ENCODE data around the gene SH3RF2. TPM values are rescaled to one million over a fixed set of nuclear protein-coding genes. Genes with fewer than 3 reads are reported as not detected.

The SH3RF2 gene
- total and polyA plus RNA-seq, 10 of the 15 experiments (the other 5 are each of a cell fraction or from before 2014, with no cell fraction given): 0.15 TPM; not detected in 9

DNA sequence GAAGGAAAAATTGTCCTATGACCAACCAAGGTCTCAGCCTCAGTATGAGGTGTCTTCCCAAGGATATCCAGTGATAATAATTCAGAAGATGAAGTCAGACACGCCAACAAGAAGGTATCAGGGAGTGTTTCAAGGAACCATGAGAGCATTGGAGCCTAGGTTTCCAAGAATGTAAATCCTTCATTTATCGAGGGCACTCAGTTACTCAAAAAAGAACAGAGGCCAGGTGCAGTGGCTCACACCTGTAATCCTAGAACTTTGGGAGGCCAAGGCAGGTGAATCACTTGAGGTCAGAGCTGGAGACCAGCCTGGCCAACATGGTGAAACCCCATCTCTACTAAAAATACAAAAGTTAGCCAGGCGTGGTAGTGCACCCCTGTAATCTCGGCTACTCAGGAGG, 98.2 kb downstream of the SH3RF2 start (continued):
- TF ChIP-seq MEF2A (IDR thresholded peaks at IDR 0.05; ENCODE audit: insufficient read depth, low read depth, low read length): no peak
- TF ChIP-seq TARDBP (IDR thresholded peaks at IDR 0.05; ENCODE audit: borderline replicate concordance): no peak
- no peak for TF ChIP-seq ZNF384 (IDR thresholded peaks at IDR 0.05; ENCODE audit: borderline replicate concordance, low read depth, low read length)
- no peak for TF ChIP-seq POLR2AphosphoS2 (IDR thresholded peaks at IDR 0.05; ENCODE audit: low read depth, low read length)

DNA sequence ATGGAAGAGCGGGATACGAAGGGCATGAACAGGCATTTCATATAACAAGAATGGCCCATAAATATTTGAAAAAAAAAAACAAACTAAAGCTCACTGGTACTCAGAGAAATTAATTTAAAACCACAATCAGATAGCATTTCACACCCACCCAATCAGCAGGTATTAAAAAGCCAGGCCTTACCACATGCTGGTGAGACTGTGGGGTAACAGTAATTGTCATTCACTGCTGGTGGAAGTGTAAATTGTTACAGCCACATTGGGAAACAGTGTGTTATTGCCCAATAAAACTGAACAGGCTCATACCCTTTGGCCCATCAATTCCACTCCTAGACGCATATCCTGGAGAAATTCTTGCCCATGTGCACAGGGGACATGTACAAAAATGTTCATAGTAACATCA, 103.0 kb downstream of the SH3RF2 start:
- WGBS (ENCODE audit: insufficient coverage, insufficient replicate concordance, low lambda C conversion rate, missing lambda C conversion rate): 39% methylated on average over 3 of the region's 3 CpGs
- no peak overlapping the region for H2AFZ ChIP-seq (ENCODE audit: control insufficient read depth, low read depth, low read length)
- H3K27ac ChIP-seq (ENCODE audit: control insufficient read depth, insufficient read depth): no peak overlapping the region
- no peaks in the 10 kb centered on the region for H3K79me2 ChIP-seq (ENCODE audit: control insufficient read depth, insufficient read depth, low read length)
- ChIA-PET SMC1A (ENCODE audit: uncharacterized antibody, unreplicated experiment) (no interaction called here), POLR2A (no interaction called here), RAD21 (ENCODE audit: unreplicated experiment) (no interaction called here), CTCF (interaction anchor here (1.4 kb wide), 1 partner anchor 15 kb away, joined by 3 read pairs; no protein-coding TSS in a partner anchor)
- H3K27me3 ChIP-seq (replicated peaks in 1 of 2; ENCODE audit: control insufficient read depth in 2 of 2, insufficient read depth in 2 of 2, low read length in 1 of 2): peaks cover 0 to 5% of the 10 kb centered on the region in 2 experiments; a peak in 1 of 4 replicates
- DNase-seq (ENCODE audit: low read depth, low spot score): no peak
- intact Hi-C loops (cut with micrococcal nuclease; ENCODE audit: unreplicated experiment): no loop called here
- H3K36me3 ChIP-seq (ENCODE audit: control insufficient read depth in 2 of 2, insufficient read depth in 2 of 2, low read length in 1 of 2): no peaks in the 10 kb centered on the region
- H3K4me1 ChIP-seq (ENCODE audit: control insufficient read depth, insufficient read depth, low read length): no peaks in the 10 kb centered on the region
- BruUV-seq (replicated peaks): no TSS peak
- no peaks in the 10 kb centered on the region for H3K9me3 ChIP-seq (replicated peaks; ENCODE audit: control insufficient read depth, insufficient read depth, low read length)
- no peak for ATAC-seq
- no peak overlapping the region for H3K4me3 ChIP-seq
- TF ChIP-seq CREM (IDR thresholded peaks at IDR 0.05; ENCODE audit: low read depth): no peak
- TF ChIP-seq, protein P1, sequence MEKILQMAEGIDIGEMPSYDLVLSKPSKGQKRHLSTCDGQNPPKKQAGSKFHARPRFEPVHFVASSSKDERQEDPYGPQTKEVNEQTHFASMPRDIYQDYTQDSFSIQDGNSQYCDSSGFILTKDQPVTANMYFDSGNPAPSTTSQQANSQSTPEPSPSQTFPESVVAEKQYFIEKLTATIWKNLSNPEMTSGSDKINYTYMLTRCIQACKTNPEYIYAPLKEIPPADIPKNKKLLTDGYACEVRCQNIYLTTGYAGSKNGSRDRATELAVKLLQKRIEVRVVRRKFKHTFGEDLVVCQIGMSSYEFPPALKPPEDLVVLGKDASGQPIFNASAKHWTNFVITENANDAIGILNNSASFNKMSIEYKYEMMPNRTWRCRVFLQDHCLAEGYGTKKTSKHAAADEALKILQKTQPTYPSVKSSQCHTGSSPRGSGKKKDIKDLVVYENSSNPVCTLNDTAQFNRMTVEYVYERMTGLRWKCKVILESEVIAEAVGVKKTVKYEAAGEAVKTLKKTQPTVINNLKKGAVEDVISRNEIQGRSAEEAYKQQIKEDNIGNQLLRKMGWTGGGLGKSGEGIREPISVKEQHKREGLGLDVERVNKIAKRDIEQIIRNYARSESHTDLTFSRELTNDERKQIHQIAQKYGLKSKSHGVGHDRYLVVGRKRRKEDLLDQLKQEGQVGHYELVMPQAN (conservative IDR thresholded peaks at IDR 0.05): no peak
- TF ChIP-seq CBX5 (IDR thresholded peaks at IDR 0.05; ENCODE audit: low read depth): no peak
- TF ChIP-seq MTA2 (IDR thresholded peaks at IDR 0.05; ENCODE audit: low read depth): no peak
- no peak for TF ChIP-seq RCOR1 (conservative IDR thresholded peaks at IDR 0.05; ENCODE audit: low read depth, low read length)
- TF ChIP-seq SMC3 (IDR thresholded peaks at IDR 0.05; ENCODE audit: borderline replicate concordance, low read length): no peak
- no peak for TF ChIP-seq MTA3 (IDR thresholded peaks at IDR 0.05; ENCODE audit: borderline replicate concordance, low read length)
- TF ChIP-seq SMAD1 (IDR thresholded peaks at IDR 0.05; ENCODE audit: low read depth, partially characterized antibody): no peak
- no peak for TF ChIP-seq YY1 (IDR thresholded peaks at IDR 0.05; ENCODE audit: low read depth, low read length)
- FAIRE-seq: no peak
- H3K4me2 ChIP-seq (ENCODE audit: control insufficient read depth, insufficient read depth): no peak overlapping the region
- in situ Hi-C loops (cut with MboI): no loop called here
- no peak overlapping the region for H3K9ac ChIP-seq (ENCODE audit: control insufficient read depth, insufficient read depth, low read length)
- H4K20me1 ChIP-seq (ENCODE audit: control insufficient read depth, insufficient read depth): no peaks in the 10 kb centered on the region

Measured in GM12878 (cell line).